ENCODE data around the gene MYL6. TPM values are rescaled to one million over a fixed set of nuclear protein-coding genes. Genes with fewer than 3 reads are reported as not detected.

Gene MYL6
- total RNA-seq, 1 donor from 2014 or later = 859 TPM

- peaks cover 18 to 20% (median 19%) of the 10 kb centered on the region in 3 donors for H3K4me1 ChIP-seq (ENCODE audit: control insufficient read depth in 3 of 3, insufficient read depth in 3 of 3, low read length in 3 of 3)
- no peaks in the 10 kb centered on the region for H3K27me3 ChIP-seq (ENCODE audit: control insufficient read depth in 3 of 3, insufficient read depth in 3 of 3, low read length in 3 of 3)
- H3K9ac ChIP-seq (ENCODE audit: low read depth in 1 of 3, low read length in 3 of 3) = no peak overlapping the region
- no peaks in the 10 kb centered on the region for H3K9me3 ChIP-seq (ENCODE audit: control insufficient read depth in 3 of 3, low read length in 3 of 3)
- H3K4me3 ChIP-seq (ENCODE audit: low read length in 3 of 3) = no peak overlapping the region
- peaks cover 35 to 44% (median 36%) of the 10 kb centered on the region in 3 donors for H3K36me3 ChIP-seq (ENCODE audit: control insufficient read depth in 3 of 3, insufficient read depth in 3 of 3, low read length in 3 of 3)
- no peak overlapping the region for H3K27ac ChIP-seq (ENCODE audit: low read depth, low read length)
Observed at GRCh38 chr12:56146492-56147460, 11.4 kb upstream of the MYL6 start.

DNA sequence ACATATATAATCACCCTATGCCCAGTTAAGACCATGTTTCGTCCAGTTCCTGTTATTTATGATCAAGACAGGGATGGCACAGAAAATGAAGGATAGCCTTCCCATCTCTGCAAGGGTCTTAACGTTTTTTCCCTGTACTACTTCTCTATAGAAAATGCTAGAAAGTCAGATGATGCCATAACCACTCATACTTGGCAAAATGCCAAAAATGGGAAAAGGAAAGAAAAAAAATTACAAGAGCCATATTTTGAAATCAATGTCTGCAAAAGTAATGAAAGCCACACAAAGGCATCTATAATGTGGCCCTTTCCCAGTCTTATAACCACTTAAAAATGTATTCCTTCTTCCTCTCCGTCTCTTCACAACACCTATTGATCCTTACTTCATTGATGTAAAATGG lies 7.6 kb upstream of the MYL6 start:
- Histone ChIP-seq H3K27ac (ENCODE audit: low read depth, low read length) (no peak overlapping the region), H3K9ac (ENCODE audit: low read depth in 1 of 3, low read length in 3 of 3) (no peak overlapping the region), H3K36me3 (ENCODE audit: control insufficient read depth in 3 of 3, insufficient read depth in 3 of 3, low read length in 3 of 3) (peaks cover 4 to 10% (median 9%) of the 10 kb centered on the region in 3 donors), H3K4me1 (ENCODE audit: control insufficient read depth in 3 of 3, insufficient read depth in 3 of 3, low read length in 3 of 3) (peaks cover 30 to 39% (median 32%) of the 10 kb centered on the region in 3 donors), H3K4me3 (ENCODE audit: low read length in 3 of 3) (no peak overlapping the region), H3K9me3 (ENCODE audit: control insufficient read depth in 3 of 3, low read length in 3 of 3) (no peaks in the 10 kb centered on the region), H3K27me3 (ENCODE audit: control insufficient read depth in 3 of 3, insufficient read depth in 3 of 3, low read length in 3 of 3) (no peaks in the 10 kb centered on the region)

- Histone ChIP-seq H3K27me3 (ENCODE audit: control insufficient read depth in 3 of 3, insufficient read depth in 3 of 3, low read length in 3 of 3) (no peaks in the 10 kb centered on the region), H3K4me1 (ENCODE audit: control insufficient read depth in 3 of 3, insufficient read depth in 3 of 3, low read length in 3 of 3) (peaks cover 29 to 41% (median 35%) of the 10 kb centered on the region in 3 donors), H3K9ac (ENCODE audit: low read depth in 1 of 3, low read length in 3 of 3) (peak overlapping the region; percentile 88 to 95 (median 92)), H3K4me3 (ENCODE audit: low read length in 3 of 3) (peak overlapping the region; percentile 81 to 88 (median 83)), H3K36me3 (ENCODE audit: control insufficient read depth in 3 of 3, insufficient read depth in 3 of 3, low read length in 3 of 3) (peaks cover 7 to 13% (median 10%) of the 10 kb centered on the region in 3 donors), H3K9me3 (ENCODE audit: control insufficient read depth in 3 of 3, low read length in 3 of 3) (no peaks in the 10 kb centered on the region), H3K27ac (ENCODE audit: low read depth, low read length) (peak overlapping the region; percentile 98)
Observed at GRCh38 chr12:56151672-56152131, 6.5 kb upstream of the MYL6 start.

DNA sequence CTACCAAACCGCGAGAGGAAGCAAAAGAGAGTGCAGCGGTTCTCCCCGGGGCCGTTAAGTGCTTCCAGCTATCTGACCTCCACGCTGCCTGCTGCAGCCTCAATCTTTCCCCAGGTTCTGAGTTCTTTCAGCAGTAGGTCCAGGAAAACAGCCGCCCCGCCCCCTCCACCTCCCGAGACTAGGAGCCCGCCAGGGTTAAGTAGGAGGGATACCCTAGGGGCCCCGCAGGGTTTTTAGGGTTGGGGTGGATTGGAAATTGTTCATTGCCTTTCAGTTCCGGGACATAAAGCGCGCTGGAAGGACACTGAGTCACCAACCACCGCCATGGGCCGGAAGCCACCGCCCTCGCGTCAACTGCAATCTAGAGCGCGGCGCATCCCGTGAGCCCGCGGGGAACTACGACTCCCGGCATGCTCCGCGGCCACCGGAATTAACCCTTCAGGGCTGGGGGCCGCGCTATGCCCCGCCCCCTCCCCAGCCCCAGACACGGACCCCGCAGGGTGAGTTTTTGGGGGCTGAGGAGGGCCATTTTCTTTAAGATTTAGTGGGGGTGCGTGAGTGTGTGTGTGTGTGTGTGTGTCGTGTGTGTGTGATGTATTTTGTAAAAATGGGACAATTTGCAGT lies 5.9 kb upstream of the MYL6 start, which contains the start of gene MYL6B:
TSS of gene MYL6B (plus strand) at position 456 of the 624 bp plus-strand sequence. CDS start 1,332 bp downstream, outside the sequence.
- peaks cover 7 to 13% (median 10%) of the 10 kb centered on the region in 3 donors for H3K36me3 ChIP-seq (ENCODE audit: control insufficient read depth in 3 of 3, insufficient read depth in 3 of 3, low read length in 3 of 3)

GRCh38 chr12:56152756-56153677 lies 5.1 kb upstream of the MYL6 start:
- H3K36me3 ChIP-seq (ENCODE audit: control insufficient read depth in 3 of 3, insufficient read depth in 3 of 3, low read length in 3 of 3) = peaks cover 7 to 13% (median 10%) of the 10 kb centered on the region in 3 donors
- H3K4me1 ChIP-seq (ENCODE audit: control insufficient read depth in 3 of 3, insufficient read depth in 3 of 3, low read length in 3 of 3) = peaks cover 31 to 48% (median 41%) of the 10 kb centered on the region in 3 donors
- H3K27me3 ChIP-seq (ENCODE audit: control insufficient read depth in 3 of 3, insufficient read depth in 3 of 3, low read length in 3 of 3) = no peaks in the 10 kb centered on the region
- peak overlapping the region; percentile 81 to 88 (median 83) for H3K4me3 ChIP-seq (ENCODE audit: low read length in 3 of 3)
- peak overlapping the region; percentile 86 to 92 (median 88) for H3K9ac ChIP-seq (ENCODE audit: low read depth in 1 of 3, low read length in 3 of 3)
- no peaks in the 10 kb centered on the region for H3K9me3 ChIP-seq (ENCODE audit: control insufficient read depth in 3 of 3, low read length in 3 of 3)
- peak overlapping the region; percentile 98 for H3K27ac ChIP-seq (ENCODE audit: low read depth, low read length)

More for the DNA sequence above, 5.9 kb upstream of the MYL6 start, which contains the start of gene MYL6B:
- H3K4me3 ChIP-seq (ENCODE audit: low read length in 3 of 3) = peak within 1 kb of the TSS; percentile 81 to 88 (median 83)
- peak within 1 kb of the TSS; percentile 88 to 95 (median 92) for H3K9ac ChIP-seq (ENCODE audit: low read depth in 1 of 3, low read length in 3 of 3)
- H3K4me1 ChIP-seq (ENCODE audit: control insufficient read depth in 3 of 3, insufficient read depth in 3 of 3, low read length in 3 of 3) = peaks cover 27 to 43% (median 37%) of the 10 kb centered on the region in 3 donors
- H3K27me3 ChIP-seq (ENCODE audit: control insufficient read depth in 3 of 3, insufficient read depth in 3 of 3, low read length in 3 of 3) = no peaks in the 10 kb centered on the region
- no peaks in the 10 kb centered on the region for H3K9me3 ChIP-seq (ENCODE audit: control insufficient read depth in 3 of 3, low read length in 3 of 3)
- peak within 1 kb of the TSS; percentile 98 for H3K27ac ChIP-seq (ENCODE audit: low read depth, low read length)

- Histone ChIP-seq H3K27ac (ENCODE audit: low read depth, low read length) (peak overlapping the region; percentile 98), H3K4me3 (ENCODE audit: low read length in 3 of 3) (peak overlapping the region; percentile 60 to 83 (median 81)), H3K36me3 (ENCODE audit: control insufficient read depth in 3 of 3, insufficient read depth in 3 of 3, low read length in 3 of 3) (peaks cover 9 to 13% (median 10%) of the 10 kb centered on the region in 3 donors), H3K9me3 (ENCODE audit: control insufficient read depth in 3 of 3, low read length in 3 of 3) (no peaks in the 10 kb centered on the region), H3K9ac (ENCODE audit: low read depth in 1 of 3, low read length in 3 of 3) (peak overlapping the region; percentile 67 to 92 (median 88)), H3K27me3 (ENCODE audit: control insufficient read depth in 3 of 3, insufficient read depth in 3 of 3, low read length in 3 of 3) (no peaks in the 10 kb centered on the region), H3K4me1 (ENCODE audit: control insufficient read depth in 3 of 3, insufficient read depth in 3 of 3, low read length in 3 of 3) (peaks cover 31 to 48% (median 41%) of the 10 kb centered on the region in 3 donors)
Observed at GRCh38 chr12:56153678-56154065, 4.5 kb upstream of the MYL6 start.

DNA sequence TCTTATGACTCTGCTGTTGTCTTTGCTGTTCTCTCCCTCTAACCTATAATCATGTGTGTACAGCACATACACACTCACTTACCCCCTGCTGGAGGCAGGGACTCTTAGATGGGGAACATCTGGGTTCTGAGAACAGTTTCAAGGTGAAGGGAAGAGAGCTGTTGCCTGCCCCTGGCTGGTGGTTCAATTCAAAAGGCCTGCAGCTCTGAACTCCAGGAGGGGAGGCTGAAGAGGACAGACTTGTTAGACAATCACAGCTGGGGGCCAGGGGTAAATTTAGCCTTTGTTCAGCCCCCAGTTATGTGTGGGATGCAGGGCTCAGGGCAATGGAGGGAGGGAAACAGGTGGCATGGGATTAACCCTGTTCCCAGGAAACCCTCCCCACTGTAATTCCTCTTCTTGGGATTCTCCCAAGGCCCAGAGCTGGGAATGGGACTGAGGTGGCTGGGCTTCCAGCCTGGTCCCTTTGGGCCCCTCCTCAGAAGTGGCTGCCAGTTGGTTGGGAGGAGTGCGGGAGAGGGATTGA lies 3.9 kb upstream of the MYL6 start:
- Histone ChIP-seq H3K4me3 (ENCODE audit: low read length in 3 of 3) (peak overlapping the region; percentile 60 to 83 (median 81)), H3K9ac (ENCODE audit: low read depth in 1 of 3, low read length in 3 of 3) (peak overlapping the region; percentile 51 to 92 (median 88)), H3K27ac (ENCODE audit: low read depth, low read length) (peak overlapping the region; percentile 98)

GRCh38 chr12:56154818-56155217 lies 3.3 kb upstream of the MYL6 start:
- peak overlapping the region; percentile 98 for H3K27ac ChIP-seq (ENCODE audit: low read depth, low read length)
- peaks cover 12 to 17% (median 14%) of the 10 kb centered on the region in 3 donors for H3K36me3 ChIP-seq (ENCODE audit: control insufficient read depth in 3 of 3, insufficient read depth in 3 of 3, low read length in 3 of 3)
- no peaks in the 10 kb centered on the region for H3K9me3 ChIP-seq (ENCODE audit: control insufficient read depth in 3 of 3, low read length in 3 of 3)
- no peaks in the 10 kb centered on the region for H3K27me3 ChIP-seq (ENCODE audit: control insufficient read depth in 3 of 3, insufficient read depth in 3 of 3, low read length in 3 of 3)
- H3K4me3 ChIP-seq (ENCODE audit: low read length in 3 of 3) = peak overlapping the region in 2 of 3 donors; percentile 6 to 83
- H3K9ac ChIP-seq (ENCODE audit: low read depth in 1 of 3, low read length in 3 of 3) = peak overlapping the region in 2 of 3 donors; percentile 43 to 88
- H3K4me1 ChIP-seq (ENCODE audit: control insufficient read depth in 3 of 3, insufficient read depth in 3 of 3, low read length in 3 of 3) = peaks cover 35 to 59% (median 50%) of the 10 kb centered on the region in 3 donors

More for the DNA sequence above, 3.9 kb upstream of the MYL6 start:
- H3K36me3 ChIP-seq (ENCODE audit: control insufficient read depth in 3 of 3, insufficient read depth in 3 of 3, low read length in 3 of 3) = peaks cover 9 to 13% (median 10%) of the 10 kb centered on the region in 3 donors
- H3K4me1 ChIP-seq (ENCODE audit: control insufficient read depth in 3 of 3, insufficient read depth in 3 of 3, low read length in 3 of 3) = peaks cover 31 to 54% (median 45%) of the 10 kb centered on the region in 3 donors
- no peaks in the 10 kb centered on the region for H3K27me3 ChIP-seq (ENCODE audit: control insufficient read depth in 3 of 3, insufficient read depth in 3 of 3, low read length in 3 of 3)
- H3K9me3 ChIP-seq (ENCODE audit: control insufficient read depth in 3 of 3, low read length in 3 of 3) = no peaks in the 10 kb centered on the region

Data from skeletal muscle tissue (tissue), 4 donors.